ENCODE data around the gene HECTD2.

DNA sequence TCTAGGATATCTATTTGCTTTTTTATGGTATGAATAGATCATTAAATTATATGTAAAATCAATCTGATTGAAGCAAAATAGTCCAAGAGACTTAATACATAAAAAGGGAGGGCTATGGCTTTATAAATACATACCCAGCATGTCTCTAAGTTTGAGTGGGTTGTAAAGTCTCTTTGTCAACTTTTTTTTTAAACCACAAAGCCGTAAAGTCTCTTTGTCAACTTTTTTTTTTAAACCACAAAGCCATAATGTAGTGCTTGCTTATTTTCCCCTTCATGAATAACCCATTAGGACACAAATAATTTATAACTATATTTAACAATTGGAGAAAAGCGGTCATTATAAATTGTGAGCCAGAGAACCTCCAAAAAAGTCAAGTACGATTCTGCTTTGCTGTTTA, 5.7 kb downstream of the HECTD2 start:
- TF ChIP-seq, protein P1, sequence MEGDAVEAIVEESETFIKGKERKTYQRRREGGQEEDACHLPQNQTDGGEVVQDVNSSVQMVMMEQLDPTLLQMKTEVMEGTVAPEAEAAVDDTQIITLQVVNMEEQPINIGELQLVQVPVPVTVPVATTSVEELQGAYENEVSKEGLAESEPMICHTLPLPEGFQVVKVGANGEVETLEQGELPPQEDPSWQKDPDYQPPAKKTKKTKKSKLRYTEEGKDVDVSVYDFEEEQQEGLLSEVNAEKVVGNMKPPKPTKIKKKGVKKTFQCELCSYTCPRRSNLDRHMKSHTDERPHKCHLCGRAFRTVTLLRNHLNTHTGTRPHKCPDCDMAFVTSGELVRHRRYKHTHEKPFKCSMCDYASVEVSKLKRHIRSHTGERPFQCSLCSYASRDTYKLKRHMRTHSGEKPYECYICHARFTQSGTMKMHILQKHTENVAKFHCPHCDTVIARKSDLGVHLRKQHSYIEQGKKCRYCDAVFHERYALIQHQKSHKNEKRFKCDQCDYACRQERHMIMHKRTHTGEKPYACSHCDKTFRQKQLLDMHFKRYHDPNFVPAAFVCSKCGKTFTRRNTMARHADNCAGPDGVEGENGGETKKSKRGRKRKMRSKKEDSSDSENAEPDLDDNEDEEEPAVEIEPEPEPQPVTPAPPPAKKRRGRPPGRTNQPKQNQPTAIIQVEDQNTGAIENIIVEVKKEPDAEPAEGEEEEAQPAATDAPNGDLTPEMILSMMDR (IDR thresholded peaks at IDR 0.05; ENCODE audit: low read depth, low read length, poor library complexity, severe bottlenecking) = no peak
- TF ChIP-seq EZH2phosphoT487 (IDR thresholded peaks at IDR 0.05; ENCODE audit: borderline replicate concordance, low read length) = no peak
